Panc1 (cell line): ENCODE results near the gene TRAM2.

ENCODE experiments used
- CTCF ChIP-seq: fragments of 450-650 bp; IDR thresholded peaks from 2 replicates; pipeline ENCODE4 v1.5.1; 2017; ENCODE audit warnings: mild to moderate bottlenecking
- REST ChIP-seq, 2 experiments: IDR thresholded peaks; 2 replicates each; pipeline ENCODE4 v1.6.1; 2011 to 2012; ENCODE audit warnings: low read depth in 2 of 2, control low read depth in 1 of 2, low read length in 1 of 2, mild to moderate bottlenecking in 1 of 2, moderate library complexity in 1 of 2; ENCODE audit not compliant: insufficient read depth in 1 of 2

DNA sequence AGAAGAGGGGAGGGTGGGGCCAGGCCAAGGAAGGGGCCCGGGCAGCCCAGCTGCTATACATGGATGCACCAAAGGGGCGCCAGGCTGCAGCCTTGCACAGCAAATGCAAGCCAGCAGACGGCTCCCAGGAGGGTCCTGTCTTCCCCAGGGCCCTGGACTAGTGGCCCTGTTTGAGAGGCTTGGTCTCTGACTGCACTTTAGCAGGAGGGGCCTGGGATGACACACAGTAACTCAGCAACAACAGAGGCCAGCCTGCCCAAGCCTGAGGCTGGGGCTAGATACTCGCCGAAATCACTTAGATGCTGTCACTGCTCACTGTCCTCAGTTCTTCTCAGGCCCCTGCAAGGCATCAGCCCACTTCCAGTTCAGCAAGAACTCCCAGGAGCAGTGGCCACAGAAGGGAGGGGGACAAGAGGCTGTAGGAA, 73.5 kb downstream of the TRAM2 start:
- TF ChIP-seq CTCF (no peak), REST (IDR thresholded peaks at IDR 0.05; ENCODE audit: insufficient read depth in 1 of 2, low read depth in 2 of 2, low read length in 1 of 2) (no peak)
